Stimulated activated CD8-positive, alpha-beta memory T cell treated with anti-CD3 and anti-CD28 coated beads, Interleukin-4, amount 100 ng/mL, for 48 hours (primary cell): Measurements from ENCODE around the gene TRIM62.
"Not testable (repeated sequence)": the region's sequence is repeated elsewhere in the genome, so short reads cannot be mapped to it uniquely, and the experiment has no call there.

Experiments used
- DNase-seq: peaks from one replicate; pipeline ENCODE4 v3.0.0-alpha.2; 2020

The TRIM62 gene

GRCh38 chr1:33157131-33157530 lies 24.7 kb downstream of the TRIM62 start:
- no peak for DNase-seq

GRCh38 chr1:33155877-33156538 lies 25.8 kb downstream of the TRIM62 start:
- no peak for DNase-seq

- DNase-seq, result no peak
These were observed 28.2 kb downstream of the TRIM62 start for GRCh38 chr1:33153650-33154049.

- no peak for DNase-seq
These were observed 29.0 kb downstream of the TRIM62 start for GRCh38 chr1:33152685-33153432.

- no peak for DNase-seq
These were observed 30.7 kb downstream of the TRIM62 start for GRCh38 chr1:33151116-33151515.

- DNase-seq, result no peak
These were observed 31.3 kb downstream of the TRIM62 start for GRCh38 chr1:33150522-33150921.

- no peak for DNase-seq
These were observed 32.2 kb downstream of the TRIM62 start for GRCh38 chr1:33149453-33150190.

GRCh38 chr1:33148615-33149014 lies 33.2 kb downstream of the TRIM62 start:
- no peak for DNase-seq

- DNase-seq, result no peak
These were observed 33.9 kb downstream of the TRIM62 start for GRCh38 chr1:33147997-33148314.

GRCh38 chr1:33147275-33147996 lies 34.4 kb downstream of the TRIM62 start:
- no peak for DNase-seq

- DNase-seq, result no peak
These were observed 35.8 kb downstream of the TRIM62 start for GRCh38 chr1:33146003-33146402.

GRCh38 chr1:33143698-33144097 lies 38.1 kb downstream of the TRIM62 start:
- no peak for DNase-seq

- no peak for DNase-seq
These were observed 38.7 kb downstream of the TRIM62 start for GRCh38 chr1:33143176-33143575.

- DNase-seq, result no peak
These were observed 39.3 kb downstream of the TRIM62 start for GRCh38 chr1:33142483-33143064.

- no peak for DNase-seq
These were observed 40.1 kb downstream of the TRIM62 start for GRCh38 chr1:33141781-33142180.

- no peak for DNase-seq
These were observed 40.6 kb downstream of the TRIM62 start for GRCh38 chr1:33141216-33141615.

- no peak for DNase-seq
These were observed 41.4 kb downstream of the TRIM62 start for GRCh38 chr1:33140153-33141149.

GRCh38 chr1:33137800-33138199 lies 44.0 kb downstream of the TRIM62 start:
- peak; percentile 70 for DNase-seq

GRCh38 chr1:33136041-33136440 lies 45.8 kb downstream of the TRIM62 start:
- DNase-seq, result not testable (repeated sequence)

GRCh38 chr1:33133478-33134105 lies 48.3 kb downstream of the TRIM62 start:
- DNase-seq, result no peak

GRCh38 chr1:33132549-33132948 lies 49.3 kb downstream of the TRIM62 start:
- DNase-seq, result no peak
